GM23338 (cell line): ENCODE measurements around the gene FFAR3. TPM values are rescaled to one million over a fixed set of nuclear protein-coding genes. Genes with fewer than 3 reads are reported as not detected.

Source experiments
- ATAC-seq: fragments of 200-7000 bp; cut with Tn5 transposase; 3 replicates; pipeline ENCODE4 v1.9.1; 2020
- DNase-seq: peaks from one replicate; pipeline ENCODE4 v3.0.0-alpha.2; 2015; ENCODE audit warnings: low spot score
- H2AFZ ChIP-seq: fragments of 200-600 bp; sonication (generic); 2 replicates; pipeline ENCODE4 v1.8.0; 2016; ENCODE audit warnings: antibody characterized with exemption, mild to moderate bottlenecking, moderate library complexity
- H3F3A ChIP-seq: fragments of 200-600 bp; sonication (generic); replicated peaks from 2 replicates; pipeline ENCODE4 v1.8.0; 2017; ENCODE audit warnings: antibody characterized with exemption, mixed run types, low read depth
- H3K27ac ChIP-seq: fragments of 200-600 bp; sonication (generic); 2 replicates; pipeline ENCODE4 v1.6.1; 2016; ENCODE audit warnings: low read depth
- H3K27me3 ChIP-seq: fragments of 200-600 bp; sonication (generic); 2 replicates; pipeline ENCODE4 v1.8.0; 2016; ENCODE audit warnings: mild to moderate bottlenecking, mixed run types, moderate library complexity; ENCODE audit not compliant: insufficient read depth
- H3K36me3 ChIP-seq: fragments of 200-600 bp; sonication (generic); 2 replicates; pipeline ENCODE4 v1.8.0; 2016; ENCODE audit warnings: mild to moderate bottlenecking; ENCODE audit not compliant: insufficient read depth
- H3K4me1 ChIP-seq: fragments of 200-600 bp; sonication (generic); 2 replicates; pipeline ENCODE4 v1.8.0; 2016; ENCODE audit warnings: mild to moderate bottlenecking, moderate library complexity; ENCODE audit not compliant: insufficient read depth
- H3K4me2 ChIP-seq: fragments of 200-600 bp; sonication (generic); 2 replicates; pipeline ENCODE4 v1.7.1; 2017; ENCODE audit warnings: mixed run types
- H3K4me3 ChIP-seq: fragments of 200-600 bp; sonication (generic); 2 replicates; pipeline ENCODE4 v1.6.1; 2016; ENCODE audit warnings: mixed run types
- H3K79me2 ChIP-seq: fragments of 200-600 bp; sonication (generic); replicated peaks from 2 replicates; pipeline ENCODE4 v1.8.0; 2017; ENCODE audit warnings: mild to moderate bottlenecking; ENCODE audit not compliant: insufficient read depth
- H3K9me2 ChIP-seq: fragments of 200-600 bp; sonication (generic); 2 replicates; pipeline ENCODE4 v1.8.0; 2017; ENCODE audit not compliant: insufficient read depth
- H4K20me1 ChIP-seq: fragments of 200-600 bp; sonication (generic); replicated peaks from 2 replicates; pipeline ENCODE4 v1.8.0; 2017; ENCODE audit warnings: mild to moderate bottlenecking; ENCODE audit not compliant: insufficient read depth
- H3K27ac Mint-ChIP-seq: 2 replicates; pipeline ENCODE4 v1.8.0; 2020; ENCODE audit warnings: inconsistent platforms, mild to moderate bottlenecking, moderate library complexity, mixed read lengths
- H3K27me3 Mint-ChIP-seq: 3 replicates; pipeline ENCODE4 v1.8.0; 2022; ENCODE audit warnings: low read depth, mild to moderate bottlenecking, moderate library complexity, mixed read lengths, inconsistent platforms; ENCODE audit not compliant: insufficient read depth, poor library complexity
- H3K36me3 Mint-ChIP-seq: 3 replicates; pipeline ENCODE4 v1.8.0; 2021; ENCODE audit warnings: low read depth, mild to moderate bottlenecking, inconsistent platforms, moderate library complexity, mixed read lengths
- H3K4me1 Mint-ChIP-seq: 3 replicates; pipeline ENCODE4 v1.8.0; 2020; ENCODE audit warnings: mild to moderate bottlenecking, inconsistent platforms, mixed read lengths
- H3K4me3 Mint-ChIP-seq: 3 replicates; pipeline ENCODE4 v1.8.0; 2021; ENCODE audit warnings: moderate library complexity, mild to moderate bottlenecking, inconsistent platforms, mixed read lengths
- H3K9me3 Mint-ChIP-seq: 3 replicates; pipeline ENCODE4 v1.8.0; 2020; ENCODE audit warnings: moderate library complexity, mild to moderate bottlenecking, inconsistent platforms, mixed read lengths
- CREB1 ChIP-seq: fragments of 250-450 bp; sonication (Bioruptor Pico); IDR thresholded peaks from 2 replicates; pipeline ENCODE4 v1.5.0; 2020; ENCODE audit warnings: low read depth, mild to moderate bottlenecking, moderate library complexity
- CTCF ChIP-seq, 2 experiments: fragments of 200-600 bp in 1 of 2; sonication (generic) in 1 of 2; conservative IDR thresholded peaks; 2 replicates each; pipeline versions ENCODE4 v1.5.1 to v1.6.1; 2016 to 2017; ENCODE audit warnings: antibody characterized with exemption in 2 of 2, low read depth in 2 of 2, mild to moderate bottlenecking in 2 of 2, moderate library complexity in 1 of 2
- ETS1 ChIP-seq: IDR thresholded peaks from 2 replicates; pipeline ENCODE4 v1.6.1; 2016; ENCODE audit warnings: antibody characterized with exemption
- EZH2 ChIP-seq: fragments of 200-600 bp; sonication (generic); IDR thresholded peaks from one replicate; pipeline ENCODE4 v1.8.0; 2017; ENCODE audit warnings: antibody characterized with exemption, mild to moderate bottlenecking, low read depth; ENCODE audit not compliant: unreplicated experiment
- JUNB ChIP-seq: IDR thresholded peaks from one replicate; pipeline ENCODE4 v1.6.1; 2016; ENCODE audit warnings: antibody characterized with exemption; ENCODE audit not compliant: unreplicated experiment
- NANOG ChIP-seq: IDR thresholded peaks from 2 replicates; pipeline ENCODE4 v1.6.1; 2016; ENCODE audit warnings: antibody characterized with exemption, borderline replicate concordance
- POLR2AphosphoS5 ChIP-seq: IDR thresholded peaks from 2 replicates; pipeline ENCODE4 v1.6.1; 2016; ENCODE audit warnings: antibody characterized with exemption, low read depth
- REST ChIP-seq: IDR thresholded peaks from one replicate; pipeline ENCODE4 v1.6.1; 2018; ENCODE audit warnings: antibody characterized with exemption; ENCODE audit not compliant: unreplicated experiment
- STAT1 ChIP-seq: IDR thresholded peaks from one replicate; pipeline ENCODE4 v1.6.1; 2016; ENCODE audit warnings: antibody characterized with exemption; ENCODE audit not compliant: unreplicated experiment
- ZNF114 ChIP-seq: fragments of 250-450 bp; sonication (Bioruptor Pico); IDR thresholded peaks from 2 replicates; pipeline ENCODE4 v1.5.0; 2020; ENCODE audit warnings: mild to moderate bottlenecking, moderate library complexity
- ZNF331 ChIP-seq: fragments of 250-450 bp; sonication (Bioruptor Pico); IDR thresholded peaks from 2 replicates; pipeline ENCODE4 v1.5.0; 2020; ENCODE audit warnings: low read depth, mild to moderate bottlenecking, moderate library complexity
- ZNF462 ChIP-seq: fragments of 250-450 bp; sonication (Bioruptor Pico); IDR thresholded peaks from 2 replicates; pipeline ENCODE4 v1.5.0; 2020; ENCODE audit warnings: mild to moderate bottlenecking, moderate library complexity
- polyA plus RNA-seq: library from polyadenylated mRNA; unstranded; fragments of >200 nt; fragmentation: Nextera tagmentation; extraction: Ambion mirVana; gene quantifications from 2 replicates; pipeline ENCODE4 v1.2.1, GENCODE V29; 2016
- total RNA-seq: library from RNA; depleted of rRNA; stranded (reverse); fragments of >200 nt; shearing (Covaris generic); gene quantifications from 2 replicates; pipeline ENCODE4 v1.2.3, GENCODE V29; 2014

FFAR3 gene
- total and polyA plus RNA-seq, 2 experiments from 2014 or later: 0.35 TPM; not detected in 1

- TF ChIP-seq EZH2 (no peak), NANOG (no peak)
Observed at GRCh38 chr19:35337097-35337983, 20.9 kb upstream of the FFAR3 start (continued).

- Mint-ChIP-seq H3K36me3 (no peaks in the 10 kb centered on the region), H3K4me3 (no peak overlapping the region)
Observed at GRCh38 chr19:35337984-35338296, 20.3 kb upstream of the FFAR3 start.

More at GRCh38 chr19:35337984-35338296, 20.3 kb upstream of the FFAR3 start:
- TF ChIP-seq ZNF331 (CRISPR knock-in tag): no peak
- TF ChIP-seq STAT1: no peak
- TF ChIP-seq CTCF (conservative IDR thresholded peaks at IDR 0.05; ENCODE audit: low read depth in 2 of 2): no peak
- TF ChIP-seq NANOG: no peak
- no peak for TF ChIP-seq ZNF462 (CRISPR knock-in tag)
- TF ChIP-seq JUNB: no peak
- no peak for TF ChIP-seq CREB1 (CRISPR knock-in tag)
- no peak for TF ChIP-seq ZNF114 (CRISPR knock-in tag)
- no peak for TF ChIP-seq POLR2AphosphoS5
- no peak for TF ChIP-seq REST
- TF ChIP-seq ETS1: no peak
- no peak for TF ChIP-seq EZH2
- H2AFZ ChIP-seq: no peak overlapping the region
- H3K9me3 Mint-ChIP-seq: no peaks in the 10 kb centered on the region
- no peak overlapping the region for H3K4me2 ChIP-seq
- H4K20me1 ChIP-seq: no peaks in the 10 kb centered on the region
- no peak for ATAC-seq
- H3K27me3 ChIP-seq: no peaks in the 10 kb centered on the region
- H3K9me2 ChIP-seq: no peaks in the 10 kb centered on the region
- H3K27ac ChIP-seq: no peak overlapping the region
- H3K36me3 ChIP-seq: no peaks in the 10 kb centered on the region
- H3K4me3 ChIP-seq: no peak overlapping the region
- no peaks in the 10 kb centered on the region for H3K4me1 ChIP-seq
- peaks cover 6% of the 10 kb centered on the region for H3K27me3 Mint-ChIP-seq
- H3F3A ChIP-seq: no peaks in the 10 kb centered on the region
- no peaks in the 10 kb centered on the region for H3K4me1 Mint-ChIP-seq
- no peak overlapping the region for H3K27ac Mint-ChIP-seq
- no peak for DNase-seq
- no peaks in the 10 kb centered on the region for H3K79me2 ChIP-seq
